Measurements from ENCODE around the gene ITGA2.

Gene ITGA2

DNA sequence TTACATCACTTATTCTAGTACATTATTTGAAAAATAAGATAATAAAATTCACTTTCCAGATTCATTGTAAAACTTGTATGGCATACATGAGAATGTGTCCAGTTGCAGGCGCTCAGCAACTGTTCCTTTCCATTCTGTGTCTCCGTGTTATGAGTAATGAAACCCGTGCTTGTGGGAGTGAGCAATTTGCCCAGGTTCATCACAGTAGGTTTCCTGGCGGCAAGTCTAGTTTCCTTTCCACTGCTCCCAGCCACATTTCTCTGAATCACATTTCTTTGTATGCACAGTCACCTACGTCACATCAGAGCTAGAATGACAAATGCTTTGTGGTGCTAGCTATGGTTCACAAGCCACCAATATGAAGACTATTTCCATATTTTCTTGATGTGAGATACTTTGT, 80.5 kb downstream of the ITGA2 start:
- Histone ChIP-seq H2AFZ (no peak overlapping the region), H3K4me3 (ENCODE audit: low read depth, low read length) (no peak overlapping the region), H3K9ac (no peak overlapping the region), H3K27ac (no peak overlapping the region), H3K4me1 (no peaks in the 10 kb centered on the region), H3K9me3 (ENCODE audit: control insufficient read depth, low read length) (no peaks in the 10 kb centered on the region), H3K36me3 (ENCODE audit: control insufficient read depth, insufficient read depth, low read length) (no peaks in the 10 kb centered on the region), H3K4me2 (ENCODE audit: low read length) (no peak overlapping the region), H3K79me2 (no peaks in the 10 kb centered on the region), H3K27me3 (ENCODE audit: control insufficient read depth, insufficient read depth, low read length) (no peaks in the 10 kb centered on the region)
- TF ChIP-seq, protein P1, sequence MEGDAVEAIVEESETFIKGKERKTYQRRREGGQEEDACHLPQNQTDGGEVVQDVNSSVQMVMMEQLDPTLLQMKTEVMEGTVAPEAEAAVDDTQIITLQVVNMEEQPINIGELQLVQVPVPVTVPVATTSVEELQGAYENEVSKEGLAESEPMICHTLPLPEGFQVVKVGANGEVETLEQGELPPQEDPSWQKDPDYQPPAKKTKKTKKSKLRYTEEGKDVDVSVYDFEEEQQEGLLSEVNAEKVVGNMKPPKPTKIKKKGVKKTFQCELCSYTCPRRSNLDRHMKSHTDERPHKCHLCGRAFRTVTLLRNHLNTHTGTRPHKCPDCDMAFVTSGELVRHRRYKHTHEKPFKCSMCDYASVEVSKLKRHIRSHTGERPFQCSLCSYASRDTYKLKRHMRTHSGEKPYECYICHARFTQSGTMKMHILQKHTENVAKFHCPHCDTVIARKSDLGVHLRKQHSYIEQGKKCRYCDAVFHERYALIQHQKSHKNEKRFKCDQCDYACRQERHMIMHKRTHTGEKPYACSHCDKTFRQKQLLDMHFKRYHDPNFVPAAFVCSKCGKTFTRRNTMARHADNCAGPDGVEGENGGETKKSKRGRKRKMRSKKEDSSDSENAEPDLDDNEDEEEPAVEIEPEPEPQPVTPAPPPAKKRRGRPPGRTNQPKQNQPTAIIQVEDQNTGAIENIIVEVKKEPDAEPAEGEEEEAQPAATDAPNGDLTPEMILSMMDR (IDR thresholded peaks at IDR 0.05), result no peak

DNA sequence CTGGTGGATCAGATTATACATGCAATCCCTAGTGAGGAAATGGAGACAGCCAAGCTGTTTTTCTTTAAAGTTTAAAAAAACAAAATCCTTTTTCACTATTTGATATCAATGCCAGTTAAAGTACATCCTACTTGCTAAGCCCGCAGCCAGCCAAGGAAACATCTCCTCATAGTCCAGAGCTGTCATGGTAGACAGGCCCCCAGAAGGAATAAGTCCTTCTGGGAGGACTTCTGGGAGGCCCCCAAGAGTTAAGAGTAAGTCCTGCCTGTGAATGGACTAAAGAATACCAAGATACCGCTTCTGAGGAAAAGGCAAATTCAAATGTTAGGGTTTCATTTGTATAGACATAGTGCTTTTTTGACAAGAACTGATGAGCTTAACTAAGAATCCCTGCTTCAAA, 82.1 kb downstream of the ITGA2 start:
- no peak overlapping the region for H3K4me2 ChIP-seq (ENCODE audit: low read length)
- TF ChIP-seq, protein P1 (IDR thresholded peaks at IDR 0.05), result no peak
- no peaks in the 10 kb centered on the region for H3K27me3 ChIP-seq (ENCODE audit: control insufficient read depth, insufficient read depth, low read length)
- no peaks in the 10 kb centered on the region for H3K4me1 ChIP-seq
- no peaks in the 10 kb centered on the region for H3K9me3 ChIP-seq (ENCODE audit: control insufficient read depth, low read length)
- no peaks in the 10 kb centered on the region for H3K79me2 ChIP-seq
- no peak overlapping the region for H3K4me3 ChIP-seq (ENCODE audit: low read depth, low read length)
- no peak overlapping the region for H3K27ac ChIP-seq
- no peak overlapping the region for H2AFZ ChIP-seq
- no peak overlapping the region for H3K9ac ChIP-seq
- no peaks in the 10 kb centered on the region for H3K36me3 ChIP-seq (ENCODE audit: control insufficient read depth, insufficient read depth, low read length)

DNA sequence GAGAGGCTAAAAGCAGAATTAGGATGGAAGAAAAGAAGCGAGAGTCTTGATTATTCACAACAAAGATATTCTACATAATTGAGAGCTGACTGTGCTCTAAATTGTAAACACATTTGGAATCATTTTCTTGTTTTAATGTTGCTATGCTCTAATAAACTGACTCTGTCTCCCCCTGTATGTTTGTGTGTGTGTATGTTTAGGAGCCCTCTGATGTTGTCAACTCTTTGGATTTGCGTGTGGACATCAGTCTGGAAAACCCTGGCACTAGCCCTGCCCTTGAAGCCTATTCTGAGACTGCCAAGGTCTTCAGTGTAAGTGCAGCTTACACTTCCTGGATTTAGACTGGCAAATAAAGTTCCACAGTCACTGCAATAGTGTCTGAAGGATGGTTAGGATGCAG, 82.6 kb downstream of the ITGA2 start:
- no peak overlapping the region for H3K27ac ChIP-seq
- TF ChIP-seq, protein P1 (IDR thresholded peaks at IDR 0.05), result no peak
- H2AFZ ChIP-seq, result no peak overlapping the region
- no peaks in the 10 kb centered on the region for H3K27me3 ChIP-seq (ENCODE audit: control insufficient read depth, insufficient read depth, low read length)
- H3K4me3 ChIP-seq (ENCODE audit: low read depth, low read length), result no peak overlapping the region
- H3K9me3 ChIP-seq (ENCODE audit: control insufficient read depth, low read length), result no peaks in the 10 kb centered on the region
- no peaks in the 10 kb centered on the region for H3K4me1 ChIP-seq
- H3K9ac ChIP-seq, result no peak overlapping the region
- H3K4me2 ChIP-seq (ENCODE audit: low read length), result no peak overlapping the region
- no peaks in the 10 kb centered on the region for H3K79me2 ChIP-seq
- H3K36me3 ChIP-seq (ENCODE audit: control insufficient read depth, insufficient read depth, low read length), result no peaks in the 10 kb centered on the region

GRCh38 chr5:53073348-53073747, 84.2 kb downstream of the ITGA2 start:
- no peak overlapping the region for H3K9ac ChIP-seq
- no peaks in the 10 kb centered on the region for H3K79me2 ChIP-seq
- H3K36me3 ChIP-seq (ENCODE audit: control insufficient read depth, insufficient read depth, low read length), result no peaks in the 10 kb centered on the region
- H2AFZ ChIP-seq, result no peak overlapping the region
- no peak overlapping the region for H3K4me3 ChIP-seq (ENCODE audit: low read depth, low read length)
- H3K4me1 ChIP-seq, result no peaks in the 10 kb centered on the region
- no peak overlapping the region for H3K4me2 ChIP-seq (ENCODE audit: low read length)
- TF ChIP-seq, protein P1 (IDR thresholded peaks at IDR 0.05), result no peak
- no peak overlapping the region for H3K27ac ChIP-seq
- no peaks in the 10 kb centered on the region for H3K27me3 ChIP-seq (ENCODE audit: control insufficient read depth, insufficient read depth, low read length)
- H3K9me3 ChIP-seq (ENCODE audit: control insufficient read depth, low read length), result no peaks in the 10 kb centered on the region

DNA sequence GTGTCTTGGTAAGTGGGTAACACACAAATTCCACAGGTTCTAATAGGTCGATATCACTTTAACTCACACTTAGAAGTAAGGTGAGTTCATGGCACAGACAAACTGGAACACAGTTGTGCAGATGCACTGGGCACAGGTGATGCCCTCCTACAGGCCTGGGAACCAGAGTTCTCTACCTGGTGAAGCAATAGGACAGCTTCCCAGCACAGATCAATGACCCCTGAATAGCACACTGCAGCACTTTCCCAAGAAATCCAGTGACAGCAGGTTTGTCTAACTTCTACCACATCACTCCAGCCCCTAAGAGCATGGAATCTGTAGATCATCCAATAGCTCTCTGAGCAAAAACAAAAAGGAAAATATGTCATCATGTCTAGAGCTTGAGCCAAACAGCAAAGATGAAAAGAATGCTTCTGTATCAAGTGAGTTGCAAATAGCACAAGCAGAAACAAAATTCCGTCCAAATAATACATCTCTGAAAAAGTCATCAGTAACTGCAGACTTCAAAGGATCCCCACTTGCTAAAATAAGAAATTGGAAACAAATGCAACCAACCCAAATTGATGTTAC, 86.9 kb downstream of the ITGA2 start:
- Histone ChIP-seq H3K4me2 (ENCODE audit: low read length) (no peak overlapping the region), H3K4me3 (ENCODE audit: low read depth, low read length) (no peak overlapping the region), H3K4me1 (no peaks in the 10 kb centered on the region), H3K36me3 (ENCODE audit: control insufficient read depth, insufficient read depth, low read length) (no peaks in the 10 kb centered on the region), H2AFZ (no peak overlapping the region), H3K9me3 (ENCODE audit: control insufficient read depth, low read length) (no peaks in the 10 kb centered on the region), H3K79me2 (no peaks in the 10 kb centered on the region), H3K9ac (no peak overlapping the region), H3K27ac (no peak overlapping the region), H3K27me3 (ENCODE audit: control insufficient read depth, insufficient read depth, low read length) (no peaks in the 10 kb centered on the region)
- TF ChIP-seq, protein P1 (IDR thresholded peaks at IDR 0.05), result no peak

Measured in parathyroid adenoma (tissue), 2 donors.